Measurements from ENCODE around the gene MYO16.
"Not testable (repeated sequence)": the region's sequence is repeated elsewhere in the genome, so short reads cannot be mapped to it uniquely, and the experiment has no call there.

Gene MYO16

DNA sequence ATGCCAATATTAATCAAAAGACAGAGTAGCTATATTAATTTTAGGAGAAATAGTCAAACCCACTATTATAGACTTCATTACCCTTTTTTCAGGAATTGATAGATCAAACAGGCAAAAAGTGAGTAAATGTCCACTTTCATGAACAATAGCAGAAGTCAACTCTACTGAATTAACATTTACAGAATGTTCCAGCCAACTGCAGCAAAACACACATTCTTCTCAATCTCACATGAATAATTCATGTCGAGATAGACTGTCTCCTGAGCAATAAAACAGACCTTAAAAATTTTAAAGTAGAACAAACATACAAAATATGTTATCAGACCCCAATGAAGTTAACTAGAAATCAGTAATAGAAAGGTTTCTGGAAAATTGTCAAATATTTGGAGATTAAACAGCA is 118.4 kb downstream of the MYO16 start:
- no peak for DNase-seq

DNA sequence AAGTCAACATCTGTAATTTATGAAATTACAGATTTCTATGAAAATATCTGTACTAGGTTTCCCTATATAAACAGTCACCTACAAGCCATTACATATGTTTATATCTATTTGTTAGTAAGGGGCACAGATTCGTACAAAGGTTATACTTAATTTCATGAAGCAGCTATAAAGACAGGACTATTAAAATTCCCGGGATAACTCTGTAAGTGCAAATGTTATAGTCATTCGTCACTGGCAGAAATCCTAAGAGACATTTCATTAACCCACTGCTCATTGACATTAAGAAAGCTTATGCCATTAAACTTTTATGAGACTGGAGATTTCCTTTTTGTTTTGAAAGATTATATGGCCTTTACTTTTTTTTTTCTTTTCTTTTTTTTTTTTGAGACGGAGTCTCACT is 122.9 kb downstream of the MYO16 start:
- no peak for DNase-seq

DNA sequence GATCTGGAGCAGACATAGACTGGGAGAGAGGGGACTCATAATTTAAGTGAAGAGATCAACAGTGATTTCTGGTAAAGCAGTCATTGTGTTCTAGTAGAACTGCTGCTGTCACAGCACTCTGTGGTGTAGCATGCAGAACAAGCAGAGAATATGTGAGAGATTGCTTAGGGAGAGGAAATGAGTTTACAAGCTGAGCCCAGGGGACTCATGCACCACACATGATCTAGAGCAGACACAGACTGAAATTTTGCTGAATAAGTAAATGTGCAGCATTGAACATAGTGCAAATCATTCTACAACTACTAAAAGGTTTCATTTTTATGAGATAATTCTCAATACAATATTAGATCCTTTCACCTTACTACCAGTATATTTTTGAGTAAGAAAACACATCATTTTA is 125.7 kb downstream of the MYO16 start:
- DNase-seq = no peak

DNA sequence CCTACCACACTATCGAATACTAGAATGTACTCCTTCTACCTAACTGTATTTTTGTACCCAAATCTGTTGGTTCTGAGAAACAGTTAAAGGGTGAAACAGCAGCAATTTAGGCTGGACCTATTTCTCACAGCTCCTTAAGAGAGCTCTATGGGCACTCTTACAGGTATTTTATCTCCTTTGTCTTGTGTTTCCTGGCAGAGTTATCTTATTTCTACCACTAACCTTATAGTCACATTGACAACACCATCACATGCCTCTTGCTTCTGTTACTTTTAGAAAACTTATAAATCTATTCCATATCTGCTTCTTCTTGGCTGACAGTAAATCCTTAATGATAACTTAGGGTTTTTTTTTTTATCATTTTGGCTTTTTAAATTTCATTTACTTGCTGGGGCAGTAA is 130.7 kb downstream of the MYO16 start:
- no peak for DNase-seq

DNA sequence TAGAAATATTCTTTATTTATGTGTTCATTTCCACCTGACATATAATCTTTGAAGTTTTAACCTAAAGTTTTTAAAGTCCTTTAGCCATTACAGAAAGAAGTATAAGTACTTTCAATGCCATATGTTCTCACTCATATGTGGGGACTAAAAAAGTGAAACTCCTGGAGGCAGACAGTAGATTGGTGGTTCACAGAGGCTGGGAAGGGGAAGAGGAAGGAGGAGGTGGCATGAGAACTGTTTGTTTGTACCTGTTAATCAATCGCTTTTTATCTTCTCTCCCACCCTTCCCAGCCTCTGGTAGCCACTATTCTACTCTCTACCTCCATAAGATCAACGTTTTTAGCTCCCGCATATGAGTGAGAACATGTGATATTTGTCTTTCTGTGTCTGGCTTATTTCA is 131.1 kb downstream of the MYO16 start:
- DNase-seq = no peak

DNA sequence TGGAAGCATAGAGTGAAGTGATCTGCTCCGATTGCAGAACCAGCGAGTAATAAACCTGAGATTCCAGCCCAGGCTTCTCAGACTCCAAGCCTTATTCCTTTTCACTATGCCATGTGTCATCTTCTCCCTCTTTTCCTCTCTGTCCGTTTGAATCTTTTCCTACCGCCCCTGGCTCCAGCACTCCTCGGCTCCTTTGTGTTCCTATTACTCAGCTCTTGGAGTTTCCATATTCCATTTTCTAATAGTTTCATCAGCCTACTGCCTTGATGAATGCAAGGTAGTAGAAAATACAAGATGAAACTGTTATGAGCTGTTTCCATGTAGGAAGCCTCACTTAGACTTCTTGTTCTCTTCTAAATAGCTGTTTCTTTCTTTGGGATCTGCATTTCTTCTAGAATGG is 138.6 kb downstream of the MYO16 start:
- no peak for DNase-seq

DNA sequence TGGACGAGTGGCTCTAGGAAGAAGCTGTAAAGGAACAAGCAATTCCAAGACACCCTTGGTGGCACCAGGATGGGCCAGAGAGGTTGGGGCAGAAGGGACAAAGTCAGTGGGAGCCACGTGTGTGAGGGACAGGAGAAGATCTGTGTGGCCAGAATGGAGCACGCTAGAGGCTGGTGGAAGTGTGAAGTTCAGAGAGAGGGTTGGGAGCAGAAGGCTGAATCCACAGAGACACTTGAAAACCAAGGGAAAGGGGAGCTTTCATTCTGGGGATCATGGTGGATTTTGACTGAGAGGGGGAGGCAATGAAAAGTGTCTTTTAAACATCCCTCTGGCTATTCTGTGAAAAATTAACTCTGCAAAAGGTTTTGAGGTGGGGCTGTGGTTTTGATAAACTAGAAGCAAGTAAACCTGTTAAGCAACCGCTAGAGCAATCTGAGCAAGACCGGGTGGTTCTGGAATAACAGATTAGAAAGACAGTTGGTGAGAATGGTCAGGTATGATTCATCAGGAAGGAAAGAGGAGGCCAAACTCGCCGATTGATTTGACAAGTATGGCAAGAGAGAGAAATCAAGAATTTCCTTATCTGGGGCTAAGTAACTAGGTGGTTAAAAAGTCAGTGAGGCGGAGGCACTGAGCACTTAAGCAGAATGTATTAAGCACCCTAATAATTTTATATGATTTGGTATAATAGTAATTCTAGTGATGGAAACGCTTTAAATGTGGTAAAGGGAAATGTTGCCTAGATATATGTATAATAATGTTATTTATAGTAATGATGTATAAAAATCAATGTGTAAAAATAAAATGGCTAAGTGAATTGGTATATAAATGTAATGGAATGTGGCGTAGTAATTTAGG is 140.0 kb downstream of the MYO16 start:
- no peak for DNase-seq

DNA sequence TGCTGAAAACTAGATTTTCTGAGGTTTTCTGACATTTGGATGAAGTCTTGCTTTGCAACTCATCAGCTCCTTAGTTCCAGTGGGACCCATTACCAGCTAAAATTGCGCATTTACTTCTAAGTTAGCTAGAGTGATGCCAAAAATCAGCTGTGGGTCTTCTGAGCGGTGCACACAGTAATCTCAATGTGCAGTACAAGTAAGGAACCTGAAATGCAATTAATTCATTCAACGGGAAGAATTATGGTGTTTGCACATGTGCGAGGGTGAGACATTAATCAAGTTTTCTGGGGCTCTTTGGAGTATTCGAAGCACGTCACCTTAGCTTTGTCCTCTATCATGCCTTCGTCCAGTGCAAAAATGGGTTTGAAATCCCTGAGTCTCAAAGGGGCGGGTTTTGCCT is 146.2 kb downstream of the MYO16 start:
- no peak for DNase-seq

DNA sequence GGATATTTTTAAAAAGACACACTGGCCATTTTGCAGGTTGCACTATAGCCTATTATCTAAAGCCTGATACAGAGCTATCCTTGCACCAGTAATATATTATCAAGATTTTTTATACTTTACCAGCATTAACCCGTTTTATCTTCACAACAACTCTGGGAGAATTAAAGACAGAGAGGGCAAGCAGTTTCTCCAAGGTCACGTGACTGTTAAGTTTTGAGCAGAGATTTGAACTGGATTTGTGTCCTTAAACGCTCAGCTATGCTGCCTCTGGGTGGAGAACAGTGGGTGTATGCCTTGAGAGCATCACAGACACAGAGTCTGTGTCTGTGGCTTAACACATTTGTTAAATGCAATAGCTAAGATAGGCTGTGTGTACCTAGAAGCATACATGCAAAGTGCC is 147.2 kb downstream of the MYO16 start:
- no peak for DNase-seq

DNA sequence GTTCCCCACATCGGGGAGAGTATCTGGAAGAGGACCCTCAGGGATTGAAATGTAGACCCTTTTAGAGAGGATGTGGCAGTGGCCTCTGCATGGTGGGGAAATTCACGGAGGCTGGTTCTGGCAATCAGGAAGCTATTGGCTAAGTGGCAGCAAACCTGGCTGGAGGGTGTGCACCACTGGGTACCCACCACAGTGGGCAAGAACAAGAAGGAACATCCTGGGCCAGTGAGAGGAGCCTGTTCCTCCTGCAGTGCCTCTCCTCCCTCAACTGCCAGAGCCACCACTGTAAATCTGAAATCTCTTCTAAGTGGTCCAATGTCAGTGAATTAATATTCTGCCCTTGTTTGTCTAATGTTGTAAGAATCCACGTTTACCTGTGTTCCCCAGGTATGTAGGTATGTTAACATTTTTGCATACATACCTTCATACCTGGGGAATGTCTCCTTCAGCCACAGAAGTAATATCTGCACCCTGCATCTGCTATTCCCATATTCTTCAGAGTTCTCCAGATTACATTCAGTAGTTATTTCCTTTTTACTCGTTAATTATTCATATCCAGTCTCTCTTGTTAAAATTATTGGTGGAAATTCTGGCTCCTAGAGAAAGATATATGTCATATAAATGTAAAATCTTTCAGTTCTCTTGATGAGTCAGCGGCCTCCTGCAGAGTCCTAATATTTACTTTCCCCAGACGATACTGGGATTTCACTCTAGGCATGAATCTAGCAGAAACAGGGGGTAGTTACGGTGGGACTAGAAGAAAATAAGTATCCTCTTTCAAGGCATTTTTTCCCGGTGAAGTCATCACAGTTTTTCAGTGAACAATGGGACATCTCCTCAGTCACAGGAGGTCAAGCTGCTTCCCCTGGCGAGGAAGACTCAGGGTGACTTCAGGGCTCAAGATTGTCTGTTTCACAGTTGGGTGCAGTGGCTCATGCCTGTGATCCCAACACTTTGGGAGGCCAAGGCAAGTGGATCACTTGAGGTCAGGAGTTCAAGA is 148.3 kb downstream of the MYO16 start:
- no peak for DNase-seq

DNA sequence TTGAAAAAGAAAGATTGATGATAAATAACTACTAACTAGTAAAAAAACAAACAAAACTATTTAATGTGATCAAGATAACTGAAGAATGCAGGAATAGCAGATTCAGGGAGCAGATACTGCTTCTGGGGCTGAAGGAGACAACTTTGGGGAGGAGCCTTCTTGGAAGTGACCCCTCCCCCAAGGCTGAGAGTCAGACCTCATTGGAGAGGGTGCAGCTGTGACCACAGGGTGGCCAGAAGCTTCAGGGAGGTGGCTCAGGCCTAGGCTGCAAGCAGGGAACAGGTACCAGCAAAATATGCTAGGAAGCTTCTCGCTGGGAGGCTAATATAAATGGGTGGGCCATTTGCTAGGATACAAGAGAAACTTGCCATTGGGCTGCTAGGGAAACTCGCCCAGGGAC is 149.9 kb downstream of the MYO16 start:
- no peak for DNase-seq

DNA sequence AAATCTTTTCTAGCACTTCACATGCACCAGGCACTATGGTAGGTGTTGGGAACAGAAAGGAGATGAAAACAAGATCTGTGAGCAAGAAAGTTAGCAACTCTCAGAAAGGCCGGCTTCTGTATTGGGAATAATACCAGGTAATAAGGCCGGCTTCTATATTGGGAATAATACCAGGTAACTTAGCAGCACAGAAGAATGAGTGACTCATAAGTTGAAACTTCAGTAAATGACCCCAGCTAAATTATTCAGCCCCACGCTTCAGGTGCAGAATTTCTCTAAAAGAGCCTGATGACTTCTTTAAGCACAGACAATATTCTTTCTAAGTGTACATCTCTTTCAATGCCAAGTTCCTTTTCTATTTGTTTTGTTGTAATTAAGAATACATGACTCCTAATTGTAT is 151.3 kb downstream of the MYO16 start:
- DNase-seq = no peak

DNA sequence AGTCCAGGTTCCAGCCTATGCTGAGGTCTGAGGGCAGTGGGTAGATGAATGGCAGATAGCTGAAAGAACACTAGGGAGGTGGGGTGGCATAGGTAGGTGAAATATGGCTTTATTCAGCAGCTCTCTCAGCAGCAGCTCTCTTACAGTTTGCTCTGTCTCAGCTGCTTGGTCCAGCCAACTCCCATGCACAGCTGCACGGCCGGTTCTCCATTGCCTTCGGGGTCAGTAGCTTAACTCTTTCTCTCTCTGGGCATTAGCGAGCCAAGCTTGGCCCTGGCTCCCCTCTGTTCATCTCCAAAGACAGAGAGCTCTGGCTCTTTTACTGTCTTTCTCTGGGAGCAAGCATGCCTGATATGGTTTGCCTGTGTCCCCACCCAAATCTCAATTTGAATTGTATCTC is 151.9 kb downstream of the MYO16 start:
- DNase-seq = no peak

DNA sequence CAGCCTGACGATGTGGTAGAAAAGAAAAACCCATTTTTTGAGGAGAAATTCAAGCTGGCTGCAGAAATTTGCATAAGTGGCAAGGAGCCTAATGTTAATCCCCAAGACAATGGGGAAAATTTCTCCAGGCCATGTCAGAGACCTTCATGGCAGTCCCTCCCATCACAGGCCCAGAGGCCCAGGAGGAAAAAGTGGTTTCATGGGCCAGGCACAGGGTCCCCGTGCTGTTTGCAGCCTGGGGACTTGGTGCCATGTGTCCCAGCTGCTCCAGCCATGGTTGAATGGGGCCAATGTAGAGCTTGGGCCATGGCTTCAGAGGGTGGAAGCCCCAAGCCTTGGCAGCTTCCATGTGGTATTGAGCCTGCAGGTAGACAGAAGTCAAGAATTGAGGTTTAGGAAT is 153.1 kb downstream of the MYO16 start:
- DNase-seq = not testable (repeated sequence)

DNA sequence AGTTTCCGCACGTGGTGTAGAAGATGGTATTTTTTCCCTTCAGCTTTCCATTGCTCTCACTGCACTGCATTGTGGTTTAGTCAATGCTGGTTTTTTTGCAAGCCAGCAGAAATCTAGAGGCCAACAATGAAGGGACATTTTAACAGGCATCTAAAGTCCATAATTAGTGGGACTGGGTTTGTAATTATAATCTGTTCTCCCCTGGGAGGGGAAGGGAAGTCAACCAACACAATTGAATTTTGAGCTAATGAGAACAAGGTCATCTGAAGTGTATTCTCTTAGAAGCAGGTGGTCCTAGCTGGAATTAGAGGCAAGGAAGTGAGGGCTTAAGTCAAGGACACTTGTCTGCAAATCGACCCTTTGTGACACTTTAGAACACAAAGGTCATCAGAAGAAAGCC is 156.4 kb downstream of the MYO16 start:
- no peak for DNase-seq

DNA sequence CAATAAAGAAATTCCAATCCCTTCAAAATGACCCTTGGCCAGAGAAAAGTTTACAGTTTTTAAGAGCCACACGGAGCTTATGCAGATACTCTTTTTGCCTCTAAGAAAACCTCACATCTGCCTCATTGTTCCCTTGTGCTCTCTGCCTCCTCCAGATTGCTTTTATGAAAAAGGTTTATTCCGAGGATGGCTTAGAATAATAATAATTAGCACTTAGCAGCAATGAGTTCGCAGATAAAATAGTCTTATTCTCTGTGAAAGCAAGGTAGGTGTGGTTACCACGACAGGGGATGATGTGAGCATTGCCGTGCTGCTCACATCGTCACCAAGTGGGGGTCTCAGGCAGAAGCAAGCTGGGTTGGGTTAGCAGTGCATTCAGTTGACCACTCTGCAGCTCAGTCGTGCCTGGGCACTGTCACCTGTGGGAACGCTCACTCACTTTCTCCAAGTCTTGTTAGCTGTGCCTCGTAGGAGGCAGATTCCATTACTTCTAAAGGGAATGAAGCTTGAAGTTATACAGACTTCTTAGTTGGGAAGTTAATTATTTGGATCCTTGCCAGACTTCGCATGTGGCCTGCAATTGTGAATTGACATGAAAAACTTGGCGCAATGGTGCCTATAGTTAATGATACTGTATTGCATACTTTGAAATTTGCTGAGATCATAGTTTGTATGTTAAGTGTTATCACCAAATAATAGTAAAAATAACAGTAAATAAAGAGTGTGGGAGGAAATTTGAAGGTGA is 157.2 kb downstream of the MYO16 start:
- no peak for DNase-seq

DNA sequence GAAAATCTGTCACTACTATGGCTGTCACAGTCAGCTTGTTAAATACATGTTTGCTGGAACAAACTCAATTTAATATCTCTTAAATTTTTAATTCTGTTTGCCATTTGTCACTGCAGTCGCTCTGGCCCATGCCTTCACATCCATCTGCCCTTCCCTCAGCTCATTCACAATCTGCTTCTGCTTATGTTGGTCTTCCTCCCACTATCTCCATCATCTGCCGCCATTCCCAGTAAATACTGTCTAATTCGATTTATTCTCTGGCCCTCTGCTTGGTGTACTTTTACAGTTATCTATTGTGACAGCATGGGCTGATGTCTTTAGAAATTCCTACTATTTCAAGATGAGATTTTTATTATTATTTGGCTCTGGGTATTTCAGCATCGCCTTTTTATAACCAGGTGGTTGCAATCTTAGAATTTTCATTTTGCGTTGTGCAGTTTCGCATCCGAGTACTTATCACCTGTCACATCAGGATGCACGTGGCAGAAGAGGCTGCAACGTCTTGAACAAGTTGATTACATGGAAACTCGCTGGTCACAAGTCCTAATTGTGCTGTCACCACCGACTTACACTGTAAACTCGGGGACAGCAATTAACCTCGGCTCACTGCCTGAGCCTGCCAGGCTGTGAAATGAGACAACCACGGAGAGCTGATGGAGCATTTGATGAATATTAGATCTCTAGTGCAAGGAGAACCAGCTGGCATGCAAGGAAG is 158.4 kb downstream of the MYO16 start:
- no peak for DNase-seq

DNA sequence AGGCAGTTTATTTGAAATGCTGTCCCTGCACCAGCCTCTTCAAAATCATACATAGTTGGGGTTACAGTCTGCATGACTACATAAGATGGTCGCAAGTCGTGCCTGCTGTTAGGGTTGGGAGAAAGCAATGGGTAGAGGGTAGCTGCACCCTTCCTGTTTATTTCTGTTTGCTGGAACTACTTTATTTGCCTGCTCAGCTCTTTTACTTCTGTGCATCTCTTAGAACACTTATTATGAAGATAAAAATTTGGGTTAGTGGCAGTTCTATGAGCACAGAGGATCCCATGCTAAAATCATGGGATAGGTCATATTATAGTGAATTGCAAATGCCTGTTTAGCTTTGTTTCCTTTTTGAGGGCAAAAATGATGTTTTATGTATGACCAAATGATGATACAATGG is 160.1 kb downstream of the MYO16 start:
- no peak for DNase-seq

DNA sequence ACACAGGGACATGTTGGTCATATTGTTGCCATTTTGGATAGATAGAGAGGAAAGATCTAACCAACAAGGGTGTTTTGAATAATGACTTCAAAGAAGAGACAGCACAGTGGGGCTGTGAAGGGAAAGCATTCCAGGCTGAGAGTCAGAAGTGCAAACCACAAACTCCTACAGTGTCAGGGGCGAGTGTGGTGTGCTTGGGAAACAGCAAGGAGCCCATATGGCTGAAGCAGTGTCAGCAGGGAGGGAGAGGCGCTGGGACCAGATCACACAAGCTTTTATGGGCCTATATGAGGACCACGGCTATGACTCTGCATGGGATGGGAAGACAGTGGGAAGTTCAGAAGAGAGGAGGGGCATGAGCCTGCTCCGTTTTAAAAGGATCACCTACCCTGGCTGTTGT is 166.4 kb downstream of the MYO16 start:
- DNase-seq = no peak

DNA sequence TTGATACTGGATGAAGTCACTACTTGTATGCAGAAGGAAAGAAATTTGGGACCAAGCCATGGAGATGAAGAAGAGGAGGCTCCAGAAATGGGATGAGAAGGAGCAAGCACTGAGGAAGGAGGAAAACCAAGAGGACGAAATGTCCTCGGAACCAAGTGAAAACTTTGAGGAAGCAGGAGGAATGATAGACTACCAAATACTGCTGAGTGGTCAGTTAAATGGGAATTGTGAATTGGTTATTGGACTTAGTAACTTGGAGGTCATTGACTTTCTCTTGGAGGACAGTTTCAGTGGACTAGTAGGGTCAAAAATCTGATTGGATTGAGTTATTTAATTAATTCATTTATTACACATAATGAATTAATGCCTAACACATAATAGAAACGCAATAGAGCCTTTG is 167.9 kb downstream of the MYO16 start:
- no peak for DNase-seq

DNA sequence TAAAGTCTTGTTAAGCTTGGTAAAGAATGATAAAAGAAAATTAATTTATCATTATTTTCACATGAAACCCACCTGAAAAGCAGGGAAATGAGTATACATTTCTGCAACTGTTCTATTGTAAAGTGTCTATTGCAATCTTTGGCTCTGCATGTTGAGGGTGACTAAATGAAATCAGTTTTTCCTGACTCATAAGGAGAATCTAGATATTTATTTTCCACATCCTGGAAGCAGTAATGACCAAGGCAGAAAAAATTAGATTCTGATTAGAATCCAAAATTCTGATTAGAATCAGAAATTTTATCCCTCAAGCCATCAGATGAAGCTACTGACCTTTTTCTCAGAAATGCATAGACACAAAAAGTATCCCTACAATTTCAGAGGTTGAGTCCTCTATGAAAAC is 178.4 kb downstream of the MYO16 start:
- DNase-seq = no peak

DNA sequence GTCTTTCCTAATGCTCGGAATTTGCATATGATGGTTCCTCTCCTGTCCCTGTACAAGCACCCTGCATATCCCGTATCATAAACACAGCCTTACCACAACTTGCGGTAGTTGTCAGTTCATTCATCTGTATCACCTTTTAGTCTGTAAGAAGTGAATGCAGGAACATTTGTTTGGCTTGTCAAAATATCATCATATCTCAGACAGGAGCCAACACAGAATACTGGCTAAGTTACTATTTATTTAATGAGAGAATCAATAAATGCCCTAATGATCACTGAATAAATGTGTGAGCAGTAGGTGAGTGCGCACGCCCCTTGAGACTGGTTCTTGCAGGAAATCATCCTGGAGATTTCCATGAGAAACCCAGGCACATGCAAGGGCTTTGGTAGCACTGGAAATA is 182.8 kb downstream of the MYO16 start:
- DNase-seq = no peak

DNA sequence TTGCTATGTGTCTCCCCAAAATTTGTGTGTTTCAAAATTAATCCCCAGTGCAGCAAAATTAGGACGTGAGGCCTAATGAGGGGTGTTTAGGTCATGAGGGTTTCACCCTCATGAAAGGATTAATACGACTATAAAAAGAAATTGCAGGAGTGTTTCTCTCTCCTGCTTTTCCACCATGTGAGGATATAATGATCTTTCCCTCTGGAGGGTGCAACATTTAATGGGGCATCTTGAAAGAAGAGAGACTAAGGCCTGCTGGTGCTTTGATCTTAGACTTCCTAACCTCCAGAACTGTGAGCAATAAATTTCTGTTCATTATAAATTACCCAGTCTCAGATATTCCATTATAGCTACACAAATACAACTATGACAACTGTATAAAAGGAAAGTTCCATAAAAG is 183.2 kb downstream of the MYO16 start:
- DNase-seq = no peak

All from GOT3 (cell line).